Suprapubic skin (tissue), 4 donors: ENCODE measurements around the gene OVOL2.

Experiments
- CTCF ChIP-seq, 2 donors: fragments of 200-600 bp in 1 of 2; fragments of 450-650 bp in 1 of 2; sonication (generic) in 1 of 2; IDR thresholded peaks; one replicate each; pipeline ENCODE4 v1.5.1; 2016 to 2019; ENCODE audit warnings: antibody characterized with exemption in 2 of 2, mild to moderate bottlenecking in 1 of 2, moderate library complexity in 1 of 2
- POLR2A ChIP-seq, 2 donors: fragments of 450-650 bp; IDR thresholded peaks; one replicate each; pipeline ENCODE4 v1.6.1; 2017; ENCODE audit warnings: antibody characterized with exemption in 2 of 2, mild to moderate bottlenecking in 2 of 2, moderate library complexity in 2 of 2
- POLR2AphosphoS5 ChIP-seq, 3 donors: sonication (generic); formaldehyde crosslinking; IDR thresholded peaks; one replicate each; pipeline ENCODE4 v1.6.1; 2017; ENCODE audit warnings: antibody characterized with exemption in 3 of 3

- TF ChIP-seq CTCF (IDR thresholded peaks at IDR 0.05) (no peak), POLR2A (IDR thresholded peaks at IDR 0.05) (no peak), POLR2AphosphoS5 (IDR thresholded peaks at IDR 0.05) (no peak)
These were observed 43.6 kb upstream of the OVOL2 start for GRCh38 chr20:18101125-18101810.
